ENCODE measurements around the gene FHAD1. TPM values are rescaled to one million over a fixed set of nuclear protein-coding genes. Genes with fewer than 3 reads are reported as not detected.
A peak's percentile ranks its signal among the peaks of the same experiment; 100 is the strongest.

The FHAD1 gene
- total RNA-seq, 1 donor from 2014 or later, result 1.7 TPM

DNA sequence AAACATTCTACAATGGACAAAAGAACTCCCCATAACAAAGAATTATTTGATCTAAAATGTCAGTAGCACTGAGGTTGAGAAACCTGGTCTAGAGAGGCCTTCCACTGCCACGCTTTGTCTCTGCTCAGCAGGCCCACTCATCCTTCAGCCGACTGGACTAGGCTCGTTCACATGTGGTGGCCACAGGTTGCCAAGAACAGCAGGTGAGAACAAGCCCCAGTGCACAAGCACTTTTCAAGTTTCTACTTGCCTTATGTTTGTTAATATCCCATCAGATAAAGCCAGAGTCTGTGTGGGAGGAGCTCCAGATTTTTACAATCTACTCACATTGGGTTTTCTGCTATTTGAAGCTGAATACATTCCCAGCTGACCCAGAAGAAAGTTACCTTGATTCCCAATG, 153.6 kb downstream of the FHAD1 start:
- no peak for DNase-seq (ENCODE audit: low spot score)

DNA sequence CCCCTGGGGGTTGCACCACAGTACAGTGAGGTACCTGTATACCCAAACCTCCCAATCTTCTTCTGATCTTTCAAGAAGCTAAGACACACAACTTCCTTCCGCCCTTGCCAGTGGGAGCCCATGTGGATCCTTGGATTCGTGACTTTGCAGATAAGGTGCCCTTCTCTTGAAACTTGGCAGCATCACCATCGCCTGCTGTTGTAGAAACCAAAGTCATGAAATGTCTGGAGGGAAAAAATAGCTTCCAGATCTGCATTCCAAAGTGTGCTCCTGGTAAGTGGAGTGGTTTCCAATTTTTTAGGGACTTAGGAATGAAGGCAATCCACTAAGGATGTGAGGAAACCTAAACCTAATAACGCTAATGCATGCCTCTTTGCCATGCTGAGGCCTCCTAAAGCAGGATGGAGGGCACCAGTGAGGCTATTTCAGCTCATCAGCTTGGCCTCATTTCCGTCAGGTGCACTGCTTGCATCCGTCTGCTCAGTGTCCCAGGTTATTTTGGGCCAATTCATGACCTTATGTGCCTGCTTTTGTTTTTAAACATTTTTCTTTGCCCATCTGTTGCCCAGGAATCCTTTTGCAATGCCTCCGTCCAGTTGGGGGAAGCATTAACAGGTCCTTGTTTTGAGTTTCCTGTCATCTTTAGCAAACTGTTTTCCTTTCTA, 154.5 kb downstream of the FHAD1 start:
- DNase-seq (ENCODE audit: low spot score), result no peak

DNA sequence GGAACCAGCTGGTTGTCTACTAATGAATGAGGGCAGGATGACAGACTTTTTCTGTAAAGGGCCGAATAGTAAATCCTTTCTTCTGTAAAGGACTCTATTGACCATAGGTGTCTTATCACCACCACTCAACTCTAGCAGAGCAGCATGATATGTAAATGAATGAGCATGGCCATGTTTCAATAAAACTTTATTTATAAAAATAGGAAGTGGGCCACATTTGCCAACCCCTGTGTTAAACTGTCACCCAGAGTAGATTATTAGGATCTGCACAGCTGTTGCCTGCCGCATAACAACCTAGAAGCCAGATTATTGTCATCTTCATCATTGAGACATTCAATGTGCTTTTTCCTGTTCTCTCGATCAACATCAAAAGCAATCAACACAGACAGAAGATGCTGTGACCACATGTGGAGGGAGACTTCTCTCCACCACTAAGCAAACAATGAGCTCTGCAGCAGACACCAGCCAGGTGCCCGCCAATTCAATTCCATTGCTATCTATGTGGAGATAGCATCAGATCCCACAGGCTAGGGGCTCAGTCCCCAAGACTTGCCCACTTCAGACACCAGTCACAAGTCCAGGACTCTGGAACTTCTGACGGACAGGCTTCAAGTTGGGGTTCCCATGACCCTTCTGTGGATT, 155.9 kb downstream of the FHAD1 start:
- no peak for DNase-seq (ENCODE audit: low spot score)

DNA sequence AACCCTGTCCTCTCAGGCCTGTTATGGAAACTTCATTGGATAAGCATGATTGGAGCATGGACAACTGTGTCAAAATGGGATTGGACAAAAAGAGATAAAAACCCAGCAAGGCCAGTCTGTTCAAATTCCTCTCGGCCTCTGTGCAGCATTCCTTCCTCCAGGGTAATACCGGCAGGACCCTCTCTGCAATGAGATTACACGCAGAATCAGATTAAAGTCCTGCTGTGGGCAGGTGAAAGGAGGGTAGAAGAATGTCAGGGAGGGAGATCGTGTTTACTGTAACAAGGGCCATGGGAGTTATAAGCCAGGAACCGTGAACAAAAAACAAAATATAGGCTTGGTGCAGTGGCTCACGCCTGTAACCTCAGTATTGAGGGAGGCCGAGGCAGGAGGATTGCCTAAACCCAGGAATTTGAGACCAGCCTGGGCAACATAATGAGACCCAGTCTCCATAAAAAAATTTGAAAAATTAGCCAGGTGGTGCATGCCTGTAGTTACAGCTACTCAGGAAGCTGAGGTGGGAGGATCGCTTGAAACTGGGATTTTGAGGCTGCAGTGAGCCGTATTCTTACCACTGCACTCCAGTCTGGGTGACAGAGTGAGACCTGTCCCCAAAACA, 157.0 kb downstream of the FHAD1 start:
- no peak for DNase-seq (ENCODE audit: low spot score)

DNA sequence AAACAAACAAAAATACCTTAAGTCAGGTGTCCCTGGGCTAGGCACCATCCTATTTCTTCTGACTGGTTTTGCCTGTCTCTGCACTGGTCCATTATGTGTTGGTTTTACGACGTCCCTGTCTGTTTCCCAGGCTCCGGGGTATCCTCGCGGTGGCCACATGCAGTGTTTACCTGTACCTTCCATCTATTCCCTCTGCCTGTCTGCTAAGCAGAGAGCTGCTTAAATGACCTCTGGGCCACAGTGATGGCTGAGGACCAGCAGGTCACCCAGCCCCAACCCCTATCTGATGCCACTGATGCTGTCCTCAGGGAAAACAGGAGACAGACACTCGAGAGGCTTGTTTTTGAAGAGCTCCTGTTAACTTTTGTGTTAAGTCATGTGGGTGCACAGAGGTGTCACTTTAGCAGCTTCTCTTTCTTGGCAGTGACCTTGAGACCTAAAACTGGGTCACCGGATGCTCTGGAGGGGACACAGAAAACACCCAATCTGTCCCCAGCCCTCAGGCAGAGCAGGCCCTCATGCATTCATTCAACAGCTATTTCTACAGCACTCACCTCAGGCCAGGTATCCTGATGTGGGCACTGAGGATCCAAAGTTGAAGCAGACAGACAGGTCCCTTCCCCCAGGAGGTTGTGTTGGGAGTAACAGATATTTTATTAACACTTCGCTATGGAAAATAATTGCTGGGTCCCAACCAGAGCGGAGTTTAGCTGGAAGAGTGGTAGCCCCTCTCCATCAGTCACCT, 158.3 kb downstream of the FHAD1 start:
- DNase-seq (ENCODE audit: low spot score), result no peak

DNA sequence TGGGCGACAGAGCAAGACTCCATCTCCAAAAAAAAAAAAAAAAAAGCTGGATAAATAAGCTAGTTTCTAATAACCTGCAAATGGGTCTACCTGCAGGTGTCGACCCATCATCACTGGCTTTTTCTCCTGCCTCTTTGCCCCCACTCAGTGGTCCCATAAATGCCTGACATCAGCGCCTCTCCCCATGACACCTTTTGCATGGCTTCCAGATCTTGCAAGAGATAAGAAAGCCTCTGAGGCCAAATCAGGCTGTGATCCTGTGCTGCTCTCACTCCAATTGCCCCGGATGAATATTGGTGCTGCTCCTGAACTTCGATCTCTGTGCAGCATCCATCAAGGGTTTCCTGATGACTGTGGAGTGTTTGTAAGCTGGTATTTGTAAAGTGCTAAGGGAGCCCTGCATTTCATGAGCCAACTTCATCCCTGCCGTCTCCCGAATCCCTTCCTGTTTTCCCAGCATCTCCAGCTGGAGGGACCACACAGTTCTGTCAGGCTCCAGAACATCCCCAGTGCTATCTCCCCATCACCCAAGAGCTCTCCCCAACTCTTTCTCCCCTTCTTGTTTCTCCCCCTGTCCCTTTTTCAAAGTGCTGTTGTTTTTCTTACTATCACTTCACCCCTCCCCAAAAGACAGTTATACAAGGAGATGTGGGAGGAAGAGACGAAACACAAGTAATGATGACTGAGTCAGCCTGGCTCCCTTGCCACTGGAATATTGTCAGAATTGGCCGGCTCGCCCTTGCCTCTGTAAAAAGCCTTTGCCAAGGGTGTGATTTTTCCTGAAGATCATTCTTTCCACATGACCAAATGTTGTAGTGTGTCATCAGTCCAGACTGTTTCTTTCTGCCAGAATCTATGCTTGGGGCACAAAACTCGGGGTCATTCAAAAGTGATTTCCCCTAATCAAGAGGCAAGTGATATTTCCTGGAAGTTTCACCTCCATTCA, 159.9 kb downstream of the FHAD1 start:
- DNase-seq (ENCODE audit: low spot score), result no peak

DNA sequence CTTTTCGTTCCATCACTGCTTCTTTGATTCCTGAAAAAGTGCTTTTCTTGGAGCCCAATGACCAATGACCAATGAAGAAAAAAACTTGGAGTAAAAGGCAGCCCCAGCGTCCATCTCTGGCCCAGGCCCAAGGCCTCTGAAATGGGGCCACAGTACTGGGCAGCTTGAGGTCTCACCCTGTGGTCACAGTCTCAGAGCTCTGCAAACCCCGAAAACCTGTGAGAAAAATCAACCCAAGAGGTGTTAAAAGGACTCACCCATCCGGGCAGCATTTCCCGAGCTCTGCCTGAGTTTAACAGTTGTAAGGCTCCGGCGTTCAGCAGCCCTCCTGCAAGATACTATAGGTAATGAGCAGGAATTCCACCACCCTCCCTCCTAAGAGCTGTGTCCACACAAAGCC, 160.6 kb downstream of the FHAD1 start:
- no peak for DNase-seq (ENCODE audit: low spot score)

DNA sequence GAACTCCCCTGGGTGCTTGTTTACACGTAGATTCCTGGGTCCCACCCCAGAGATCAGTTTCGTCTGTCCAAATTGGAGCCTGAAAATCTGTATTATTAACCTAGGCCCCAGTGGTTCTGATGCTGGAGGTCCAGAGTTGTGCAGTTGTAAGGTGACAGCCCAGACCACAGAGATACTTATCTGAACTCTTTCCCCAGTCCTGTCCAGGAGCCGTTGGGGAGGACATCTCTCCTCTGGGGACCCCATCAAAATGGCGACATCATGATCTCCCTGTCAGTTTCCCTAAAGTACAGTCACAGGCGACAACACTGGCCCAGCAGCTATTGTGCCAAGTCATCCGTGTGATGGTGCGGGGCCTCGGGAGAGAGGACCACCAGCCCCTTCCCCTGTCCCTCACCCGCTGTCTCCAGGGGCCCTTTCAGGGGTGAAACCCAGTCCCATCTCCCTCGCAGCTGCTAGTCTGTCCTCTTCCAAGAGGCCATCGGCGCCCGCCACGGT, 161.9 kb downstream of the FHAD1 start:
- DNase-seq (ENCODE audit: low spot score), result no peak

DNA sequence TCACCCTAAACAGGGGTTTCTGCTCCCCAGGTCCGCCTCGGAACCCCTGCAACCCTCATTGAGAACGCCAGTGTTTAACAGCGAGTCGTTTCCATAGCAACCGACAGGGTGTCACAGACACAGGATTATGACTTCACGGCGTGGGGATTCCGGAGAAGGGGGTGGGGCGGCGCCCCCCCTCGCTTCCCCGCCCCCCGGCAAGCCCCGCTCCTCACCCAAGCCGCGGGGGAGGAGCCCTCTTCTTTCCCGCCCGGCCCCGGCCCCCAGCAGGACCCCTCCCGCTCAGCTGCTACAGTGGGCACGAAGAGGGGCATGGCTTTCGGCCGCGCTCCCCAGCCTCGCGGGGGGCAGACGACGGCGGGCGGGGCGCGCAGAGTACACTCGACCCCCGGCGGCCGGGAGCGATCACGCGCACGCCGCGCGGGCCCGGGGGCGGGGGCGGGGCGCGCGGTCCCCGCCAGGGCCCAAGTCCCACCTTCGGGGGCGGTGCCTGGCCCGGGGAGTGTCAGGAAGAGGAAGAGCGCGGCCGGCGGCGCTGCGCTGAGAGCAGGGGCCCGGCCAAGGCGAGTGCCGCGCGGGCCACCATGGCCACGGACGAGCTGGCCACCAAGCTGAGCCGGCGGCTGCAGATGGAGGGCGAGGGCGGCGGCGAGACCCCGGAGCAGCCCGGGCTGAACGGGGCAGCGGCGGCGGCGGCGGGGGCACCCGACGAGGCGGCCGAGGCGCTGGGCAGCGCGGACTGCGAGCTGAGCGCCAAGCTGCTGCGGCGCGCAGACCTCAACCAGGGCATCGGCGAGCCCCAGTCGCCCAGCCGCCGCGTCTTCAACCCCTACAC, 162.6 kb downstream of the FHAD1 start, which contains the start of gene EFHD2:
EFHD2 (plus strand) TSS at position 501 of the 835 bp plus-strand sequence; CDS start at position 585, 84 bp downstream.
- peak; percentile 82 for DNase-seq (ENCODE audit: low spot score)

DNA sequence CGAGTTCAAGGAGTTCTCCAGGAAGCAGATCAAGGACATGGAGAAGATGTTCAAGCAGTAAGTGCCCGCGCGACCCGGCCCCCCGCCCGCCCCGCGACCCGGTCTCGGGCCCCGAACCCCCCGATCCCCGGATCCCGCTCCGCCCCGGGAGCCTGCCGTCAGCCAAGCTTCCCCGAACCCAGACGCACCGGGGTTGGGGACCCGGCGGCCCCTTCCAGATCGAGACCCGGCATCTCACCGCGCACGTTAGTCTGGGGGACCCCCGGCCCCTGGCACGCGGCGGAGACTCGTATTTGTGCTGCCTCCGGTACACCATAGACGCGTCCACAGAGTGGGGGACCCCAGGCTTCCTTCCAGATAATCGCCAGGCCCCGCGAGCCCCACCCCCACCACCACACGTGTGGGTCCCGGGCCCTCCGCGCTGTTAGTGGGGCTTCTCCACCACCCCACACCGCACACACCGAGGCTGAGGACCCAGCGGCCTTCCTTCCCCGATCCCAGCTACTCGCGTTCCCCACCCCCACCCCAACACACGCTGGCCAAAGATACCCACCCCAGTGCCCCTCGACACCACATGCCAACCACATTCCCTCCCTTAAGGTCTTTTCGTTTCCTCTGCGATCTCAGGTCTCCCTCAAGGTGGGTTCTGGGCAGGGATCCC, 163.3 kb downstream of the FHAD1 start:
- DNase-seq (ENCODE audit: low spot score), result no peak

DNA sequence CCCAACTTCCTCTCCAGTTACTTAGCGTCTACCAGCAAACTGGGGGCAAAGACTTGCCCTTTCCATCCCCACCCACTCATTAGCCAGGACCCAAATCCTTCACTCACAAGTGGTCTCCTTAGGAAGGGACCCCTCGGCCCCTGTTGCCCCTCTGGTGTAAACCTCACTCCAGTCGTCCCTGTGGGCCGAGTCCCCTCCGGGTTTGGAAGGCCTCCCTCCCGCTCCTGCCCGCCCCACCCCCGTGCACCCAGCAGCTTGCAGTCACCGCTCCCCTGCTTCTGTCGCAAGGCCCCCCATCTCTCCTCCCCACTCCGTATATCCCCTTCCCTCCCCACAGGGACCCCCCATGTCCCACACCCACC, 163.8 kb downstream of the FHAD1 start:
- DNase-seq (ENCODE audit: low spot score), result no peak

DNA sequence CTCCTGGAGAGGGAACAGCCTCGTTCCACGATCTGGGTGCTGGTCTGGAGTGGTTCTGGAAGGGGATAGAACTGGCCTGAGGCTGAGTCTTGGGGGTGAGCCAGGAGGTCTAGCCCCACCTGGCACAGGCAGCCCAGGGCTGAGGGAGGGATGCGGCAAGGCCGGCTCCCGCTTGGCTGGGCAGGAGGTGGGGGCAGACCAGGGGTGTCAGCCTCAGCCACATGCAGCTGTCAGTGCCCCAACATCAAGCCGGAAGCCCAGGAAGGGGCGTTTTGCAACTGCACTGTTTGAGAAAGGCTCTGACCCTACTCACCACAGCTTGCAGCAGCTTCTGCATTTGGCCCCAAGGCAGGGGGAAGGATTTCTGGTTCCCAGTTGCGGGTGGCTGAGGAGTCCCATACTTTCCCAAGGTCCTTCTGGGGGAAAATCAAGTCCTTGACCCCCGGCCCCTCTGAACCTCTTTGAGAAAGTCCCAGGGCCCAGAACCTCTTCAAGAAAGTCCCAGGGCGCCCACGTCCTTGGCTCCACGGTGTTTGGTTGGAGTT, 164.6 kb downstream of the FHAD1 start:
- DNase-seq (ENCODE audit: low spot score), result no peak

DNA sequence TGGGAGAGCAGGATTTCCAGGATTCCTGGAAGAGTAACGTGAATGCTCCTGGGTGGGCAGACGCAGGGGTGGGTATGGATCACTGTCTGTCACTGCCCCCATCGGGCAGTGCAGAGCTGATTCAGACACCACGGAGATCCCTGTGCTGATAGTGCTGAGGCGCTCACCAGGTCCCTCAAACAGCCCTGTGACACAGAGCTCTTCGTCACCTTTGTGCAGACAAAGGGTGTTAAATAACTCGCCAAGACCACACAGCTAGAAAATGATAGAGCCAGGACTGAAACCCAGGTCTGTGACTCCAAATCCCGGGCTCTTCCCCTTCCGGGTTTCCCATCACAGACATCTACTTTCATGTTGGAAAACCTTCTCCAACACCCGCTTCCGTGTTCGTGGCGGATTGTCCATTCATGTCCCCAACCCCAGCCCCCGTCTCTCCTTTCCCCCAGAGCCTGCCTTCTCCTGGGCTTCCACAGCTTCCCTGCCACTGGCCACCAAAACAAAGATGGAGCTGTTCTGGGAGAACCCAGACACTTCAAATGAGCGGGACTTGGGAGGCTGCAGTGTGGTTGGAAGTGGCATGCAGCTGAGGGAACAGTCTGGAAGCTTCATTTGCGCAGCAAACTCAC, 165.3 kb downstream of the FHAD1 start:
- no peak for DNase-seq (ENCODE audit: low spot score)

DNA sequence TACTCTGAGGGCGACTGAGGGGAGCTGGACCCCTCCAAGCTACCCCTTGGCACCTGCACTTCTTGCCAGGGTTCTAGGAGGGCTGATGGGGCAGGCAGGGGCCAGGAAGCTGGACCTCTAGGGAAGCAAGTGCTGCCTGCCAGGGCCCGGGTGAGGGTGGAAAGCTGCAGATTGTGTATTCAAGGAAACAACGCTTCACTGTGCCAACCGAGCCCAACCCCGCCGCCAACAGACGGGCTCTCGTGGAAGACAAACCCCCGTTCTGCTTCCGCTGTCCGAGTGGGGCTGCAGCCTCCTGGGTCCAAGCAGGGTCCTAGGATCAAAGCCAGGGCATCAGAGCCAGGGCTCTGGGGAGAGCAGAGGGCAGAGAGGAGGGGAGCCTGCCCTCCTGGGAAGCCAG, 165.8 kb downstream of the FHAD1 start:
- DNase-seq (ENCODE audit: low spot score), result peak; percentile 48

DNA sequence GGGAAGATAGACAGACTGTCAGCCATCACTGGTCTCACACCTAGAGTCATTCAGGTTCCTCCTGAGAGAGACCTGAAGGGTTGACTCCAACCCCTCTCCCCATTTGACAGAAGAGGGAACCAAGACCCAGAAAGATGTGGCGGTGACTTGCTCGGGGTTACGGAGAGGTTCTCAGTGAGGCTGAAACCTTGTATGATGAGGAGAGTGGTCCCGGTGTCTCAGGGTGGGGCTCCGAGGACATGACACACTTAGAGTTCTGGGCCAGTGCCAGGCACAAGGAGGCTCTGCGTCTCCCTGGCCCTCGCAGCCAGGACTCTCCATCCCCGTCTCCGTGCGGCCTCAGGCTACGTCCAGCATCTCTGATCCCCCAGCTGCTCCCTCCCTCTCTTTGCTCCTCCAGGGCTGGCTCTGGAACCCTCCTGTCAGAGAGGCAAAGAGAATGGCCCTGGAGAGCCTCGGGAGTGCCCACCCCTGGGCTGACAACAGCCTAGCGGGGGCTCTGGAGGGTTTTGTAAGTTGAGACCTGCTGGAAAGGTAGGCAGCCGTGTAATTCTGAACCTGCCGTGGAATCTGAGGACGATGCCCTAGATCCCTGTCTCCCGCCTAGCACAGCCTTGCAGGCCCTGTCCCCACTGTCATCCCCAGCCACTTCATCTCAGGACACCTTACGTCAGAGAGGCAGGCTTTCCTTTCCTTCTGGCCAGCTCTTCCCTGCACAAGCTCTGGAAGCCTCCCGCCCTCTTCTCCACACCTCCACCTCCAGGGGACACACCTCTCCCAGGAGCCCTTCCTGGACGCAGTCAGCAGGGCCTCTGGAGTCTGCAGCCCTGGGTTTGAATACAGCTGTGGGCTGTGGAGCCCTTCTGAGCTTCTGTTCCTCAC, 166.8 kb downstream of the FHAD1 start:
- no peak for DNase-seq (ENCODE audit: low spot score)

DNA sequence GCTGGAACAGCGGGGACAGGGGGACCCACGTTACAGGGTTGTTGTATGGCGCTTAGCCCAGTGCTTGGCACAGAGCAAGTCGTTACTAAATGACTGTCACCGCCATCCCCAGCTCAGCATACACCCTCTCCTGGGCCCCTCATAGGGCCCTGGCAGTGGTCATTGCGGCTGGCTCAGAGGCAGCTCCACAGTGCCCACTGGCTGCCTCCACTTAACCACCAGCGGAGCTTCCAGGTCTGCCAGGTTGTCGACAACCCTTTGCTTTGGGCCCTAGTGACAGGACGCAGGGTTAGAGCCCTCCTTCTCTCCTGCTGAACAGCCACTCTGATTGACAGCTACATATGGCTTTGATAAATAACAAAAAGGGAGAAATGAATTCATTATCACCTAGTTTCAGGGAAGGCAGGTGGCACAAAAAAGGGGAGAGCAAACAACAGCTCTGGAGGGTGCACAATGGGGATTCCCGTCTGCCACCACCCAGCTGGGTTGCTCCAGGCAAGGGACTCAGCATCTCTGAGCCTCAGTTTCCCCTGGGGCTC, 167.5 kb downstream of the FHAD1 start:
- no peak for DNase-seq (ENCODE audit: low spot score)

DNA sequence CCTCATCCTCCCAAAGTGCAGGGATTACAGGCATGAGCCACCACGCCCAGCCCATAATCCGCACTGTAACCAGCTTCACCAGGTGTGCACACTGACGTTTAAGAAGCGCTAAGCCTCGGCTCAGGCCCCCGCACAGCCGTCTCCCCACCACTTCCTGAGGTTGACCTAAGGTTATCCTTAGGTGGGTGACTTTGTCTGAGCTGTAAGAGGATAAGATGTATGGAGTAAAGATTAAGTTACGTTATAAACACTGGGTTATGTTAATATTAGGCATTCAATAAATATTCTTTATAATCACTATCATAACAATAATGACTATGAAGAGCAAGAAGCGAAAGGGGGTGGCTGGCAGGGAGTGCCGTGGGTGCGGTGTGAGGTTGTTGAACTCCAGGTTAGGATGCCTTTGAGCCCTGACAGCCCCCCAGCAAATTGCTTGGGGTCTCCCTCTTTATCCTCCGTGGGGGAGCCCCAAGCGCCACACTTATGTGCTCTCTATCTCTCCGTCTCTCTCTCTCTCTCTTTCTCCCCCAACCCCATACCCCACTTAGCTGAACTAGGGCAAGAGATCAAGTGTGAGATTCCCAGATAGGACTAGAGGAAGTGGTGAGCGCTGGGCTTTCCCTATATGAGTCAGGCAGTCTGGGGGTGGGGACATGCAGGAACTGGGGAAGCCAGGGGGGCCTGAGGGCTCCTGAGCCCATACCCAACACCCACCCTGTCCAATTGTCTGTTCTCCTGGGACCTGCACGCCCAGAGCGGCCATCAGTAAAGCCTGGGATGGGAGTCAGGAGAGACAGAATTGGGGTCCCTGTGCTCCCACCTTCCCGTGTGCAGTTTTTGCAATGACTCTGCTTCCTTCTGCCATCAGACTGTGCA, 170.3 kb downstream of the FHAD1 start:
- DNase-seq (ENCODE audit: low spot score), result peak; percentile 57
